ENCODE measurements around the gene LLGL1.

- TF ChIP-seq CTCF (IDR thresholded peaks at IDR 0.05 in 2 of 3, conservative IDR thresholded peaks at IDR 0.05 in 1 of 3; ENCODE audit: control insufficient read depth in 2 of 3, extremely low read depth in 1 of 3, insufficient read depth in 1 of 3, low read depth in 3 of 3, low read length in 3 of 3) = no peak
- TF ChIP-seq SREBF2 (IDR thresholded peaks at IDR 0.05; ENCODE audit: low read length) = no peak
- TF ChIP-seq POLR2AphosphoS5 (IDR thresholded peaks at IDR 0.05; ENCODE audit: low read length) = no peak
- TF ChIP-seq NBN (IDR thresholded peaks at IDR 0.05) = no peak
- no peak for TF ChIP-seq TCF7 (IDR thresholded peaks at IDR 0.05; ENCODE audit: borderline replicate concordance)
- no peak for TF ChIP-seq EZH2 (IDR thresholded peaks at IDR 0.05; ENCODE audit: borderline replicate concordance, control insufficient read depth, low read depth, low read length)
- no peak for TF ChIP-seq JUND (IDR thresholded peaks at IDR 0.05; ENCODE audit: low read depth, low read length)
These were observed 59.9 kb downstream of the LLGL1 start for GRCh38 chr17:18285296-18285695.

All from GM12878 (cell line).